ENCODE measurements around the gene TSC22D1.
"Not testable (repeated sequence)": the region's sequence is repeated elsewhere in the genome, so short reads cannot be mapped to it uniquely, and the experiment has no call there.

DNA sequence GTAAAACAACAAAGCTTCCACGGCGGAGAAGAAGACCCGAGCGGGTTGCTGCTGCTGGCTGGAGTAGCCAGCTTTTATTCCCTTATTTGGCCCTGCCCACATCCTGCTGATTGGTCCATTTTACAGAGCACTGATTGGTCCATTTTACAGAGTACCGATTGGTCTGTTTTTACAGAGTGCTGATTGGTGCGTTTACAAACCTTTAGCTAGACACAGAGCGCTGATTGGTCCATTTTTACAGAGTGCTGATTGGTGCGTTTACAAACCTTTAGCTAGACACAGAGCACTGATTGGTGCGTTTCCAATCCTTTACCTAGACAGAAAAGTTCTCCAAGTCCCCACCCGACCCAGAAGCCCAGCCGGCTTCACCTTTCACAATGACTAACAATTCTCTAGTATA is 119.9 kb downstream of the TSC22D1 start:
- TF ChIP-seq, protein P1, sequence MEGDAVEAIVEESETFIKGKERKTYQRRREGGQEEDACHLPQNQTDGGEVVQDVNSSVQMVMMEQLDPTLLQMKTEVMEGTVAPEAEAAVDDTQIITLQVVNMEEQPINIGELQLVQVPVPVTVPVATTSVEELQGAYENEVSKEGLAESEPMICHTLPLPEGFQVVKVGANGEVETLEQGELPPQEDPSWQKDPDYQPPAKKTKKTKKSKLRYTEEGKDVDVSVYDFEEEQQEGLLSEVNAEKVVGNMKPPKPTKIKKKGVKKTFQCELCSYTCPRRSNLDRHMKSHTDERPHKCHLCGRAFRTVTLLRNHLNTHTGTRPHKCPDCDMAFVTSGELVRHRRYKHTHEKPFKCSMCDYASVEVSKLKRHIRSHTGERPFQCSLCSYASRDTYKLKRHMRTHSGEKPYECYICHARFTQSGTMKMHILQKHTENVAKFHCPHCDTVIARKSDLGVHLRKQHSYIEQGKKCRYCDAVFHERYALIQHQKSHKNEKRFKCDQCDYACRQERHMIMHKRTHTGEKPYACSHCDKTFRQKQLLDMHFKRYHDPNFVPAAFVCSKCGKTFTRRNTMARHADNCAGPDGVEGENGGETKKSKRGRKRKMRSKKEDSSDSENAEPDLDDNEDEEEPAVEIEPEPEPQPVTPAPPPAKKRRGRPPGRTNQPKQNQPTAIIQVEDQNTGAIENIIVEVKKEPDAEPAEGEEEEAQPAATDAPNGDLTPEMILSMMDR (conservative IDR thresholded peaks at IDR 0.05; ENCODE audit: low read depth, low read length) = not testable (repeated sequence)
- not testable (repeated sequence) for TF ChIP-seq EZH2 (IDR thresholded peaks at IDR 0.05; ENCODE audit: borderline replicate concordance, low read depth, low read length, poor library complexity, severe bottlenecking)

All from A673 (cell line).